Keratinocyte (primary cell): ENCODE results near the gene APOBEC3C. TPM values are rescaled to one million over a fixed set of nuclear protein-coding genes. Genes with fewer than 3 reads are reported as not detected.
"Not testable (repeated sequence)": the region's sequence is repeated elsewhere in the genome, so short reads cannot be mapped to it uniquely, and the experiment has no call there.

Experiments
- DNase-seq: peaks from one replicate; pipeline ENCODE4 v3.0.0-alpha.2; 2011; ENCODE audit warnings: low read depth, missing footprints, low spot score
- FAIRE-seq: peaks from 2 replicates; lab custom pipeline; 2011; peaks lifted over from hg19 to GRCh38; lab: Jason Lieb, UNC
- H2AFZ ChIP-seq: 2 replicates; pipeline ENCODE4 v1.6.0; 2012; ENCODE audit warnings: low read length, control low read depth, inconsistent platforms; ENCODE audit not compliant: control insufficient read depth
- H3K27ac ChIP-seq: 2 replicates; pipeline ENCODE4 v1.5.1; 2011; ENCODE audit warnings: low read length; ENCODE audit not compliant: control insufficient read depth, insufficient read depth
- H3K27me3 ChIP-seq: 3 replicates; pipeline ENCODE4 v1.6.0; 2011; ENCODE audit warnings: low read length; ENCODE audit not compliant: control insufficient read depth, insufficient read depth; ENCODE audit errors: extremely low read depth
- H3K36me3 ChIP-seq, 2 experiments: 2 replicates in 1 of 2; 3 replicates in 1 of 2; pipeline ENCODE4 v1.5.1; 2011; ENCODE audit warnings: low read length in 2 of 2, mild to moderate bottlenecking in 1 of 2; ENCODE audit not compliant: control insufficient read depth in 2 of 2, insufficient read depth in 2 of 2; ENCODE audit errors: extremely low read depth in 1 of 2
- H3K4me1 ChIP-seq: 3 replicates; pipeline ENCODE4 v1.5.1; 2011; ENCODE audit warnings: low read length; ENCODE audit not compliant: control insufficient read depth, insufficient read depth; ENCODE audit errors: extremely low read depth
- H3K4me2 ChIP-seq: 3 replicates; pipeline ENCODE4 v1.6.0; 2011; ENCODE audit warnings: low read depth, low read length; ENCODE audit not compliant: control insufficient read depth, insufficient read depth; ENCODE audit errors: extremely low read depth
- H3K4me3 ChIP-seq, 3 experiments: fragments of 200-600 bp in 1 of 3; sonication (generic) in 1 of 3; 2 replicates in 2 of 3; 3 replicates in 1 of 3; pipeline ENCODE4 v1.5.1; 2011 to 2016; ENCODE audit warnings: low read length in 3 of 3, mild to moderate bottlenecking in 3 of 3, control low read depth in 2 of 3, inconsistent platforms in 1 of 3, low read depth in 1 of 3, mixed read lengths in 1 of 3, mixed run types in 1 of 3, moderate library complexity in 1 of 3; ENCODE audit not compliant: control insufficient read depth in 2 of 3, insufficient read depth in 2 of 3; ENCODE audit errors: extremely low read depth in 1 of 3
- H3K79me2 ChIP-seq: 2 replicates; pipeline ENCODE4 v1.6.0; 2012; ENCODE audit warnings: low read length; ENCODE audit not compliant: control insufficient read depth, insufficient read depth
- H3K9ac ChIP-seq: 3 replicates; pipeline ENCODE4 v1.6.0; 2011; ENCODE audit warnings: low read length; ENCODE audit not compliant: control insufficient read depth, insufficient read depth; ENCODE audit errors: extremely low read depth
- H3K9me1 ChIP-seq: 3 replicates; pipeline ENCODE4 v1.6.0; 2011; ENCODE audit warnings: low read length; ENCODE audit not compliant: control insufficient read depth, insufficient read depth; ENCODE audit errors: extremely low read depth
- H3K9me3 ChIP-seq: 2 replicates; pipeline ENCODE4 v1.5.1; 2012; ENCODE audit warnings: low read depth, low read length; ENCODE audit not compliant: control insufficient read depth
- H4K20me1 ChIP-seq: 3 replicates; pipeline ENCODE4 v1.6.0; 2011; ENCODE audit warnings: low read length; ENCODE audit not compliant: control insufficient read depth, insufficient read depth; ENCODE audit errors: extremely low read depth
- CTCF ChIP-seq, 3 experiments: IDR thresholded peaks in 1 of 3; conservative IDR thresholded peaks in 1 of 3; optimal IDR thresholded peaks in 1 of 3; 2 replicates in 2 of 3; 3 replicates in 1 of 3; pipeline versions ENCODE3 to v1.5.1; 2011; ENCODE audit warnings: low read length in 3 of 3, mild to moderate bottlenecking in 3 of 3, moderate library complexity in 2 of 3, control low read depth in 1 of 3, inconsistent platforms in 1 of 3; ENCODE audit not compliant: insufficient read depth in 2 of 3; ENCODE audit errors: extremely low read depth in 1 of 3
- EZH2 ChIP-seq: IDR thresholded peaks from one replicate; pipeline ENCODE4 v1.6.1; 2012; ENCODE audit warnings: inconsistent platforms, mild to moderate bottlenecking, low read length, moderate library complexity
- dilution Hi-C: fragments of 300-500 bp; cut with MboI; formaldehyde crosslinking; loops from one replicate; pipeline ENCODE4 v1.7.0; 2020; ENCODE audit warnings: low sequenced_read_pairs; ENCODE audit not compliant: extremely low pct_ligation_motif_present
- polyA plus RNA-seq, 5 experiments: library from polyadenylated mRNA; depleted of rRNA in 3 of 5; stranded (reverse) in 3 of 5; stranded (forward) in 1 of 5; unstranded in 1 of 5; fragments of >200 nt; gene quantifications; 1 replicate in 1 of 5; 2 replicates in 3 of 5; 3 replicates in 1 of 5; pipeline versions ENCODE4 v1.2.1 to v1.2.3, GENCODE V29; 2011 to 2012; ENCODE audit warnings: missing spikeins in 2 of 5, low read depth in 1 of 5, low replicate concordance in 1 of 5

Gene APOBEC3C
- polyA plus RNA-seq, 1 donor (not counting 4 experiments of a cell fraction or from before 2014, with no cell fraction given), result 34.7 TPM

GRCh38 chr22:38984224-38984623, 29.8 kb upstream of the APOBEC3C start:
- Histone ChIP-seq H3K4me1 (peaks cover 22% of the 10 kb centered on the region), H3K79me2 (no peaks in the 10 kb centered on the region), H3K27me3 (no peaks in the 10 kb centered on the region), H4K20me1 (no peaks in the 10 kb centered on the region), H3K4me3 (no peak overlapping the region), H3K9me3 (peaks cover 2% of the 10 kb centered on the region), H3K9me1 (no peaks in the 10 kb centered on the region), H2AFZ (no peak overlapping the region), H3K27ac (peak overlapping the region; percentile 86), H3K4me2 (no peak overlapping the region), H3K9ac (peak overlapping the region; percentile 50), H3K36me3 (no peaks in the 10 kb centered on the region)
- FAIRE-seq (peak; percentile 51), DNase-seq (no peak)
- no peak for TF ChIP-seq CTCF (optimal IDR thresholded peaks at IDR 0.05 in 1 of 3, IDR thresholded peaks at IDR 0.05 in 1 of 3, conservative IDR thresholded peaks at IDR 0.05 in 1 of 3; ENCODE audit: extremely low read depth in 1 of 3, insufficient read depth in 2 of 3, low read length in 3 of 3)
- TF ChIP-seq EZH2, result no peak
- dilution Hi-C loops, result no loop called here

- H3K36me3 ChIP-seq, H3K4me2 ChIP-seq, H4K20me1 ChIP-seq, H3K4me3 ChIP-seq, H3K9me3 ChIP-seq, H2AFZ ChIP-seq, H3K9me1 ChIP-seq, H3K27me3 ChIP-seq, H3K79me2 ChIP-seq, dilution Hi-C loops: not testable (repeated sequence)
- H3K4me1 ChIP-seq, result peaks cover 22% of the 10 kb centered on the region
- FAIRE-seq (peak; percentile 92), DNase-seq (peak; percentile 77)
- peak overlapping the region; percentile 86 for H3K27ac ChIP-seq
- peak overlapping the region; percentile 50 for H3K9ac ChIP-seq
Observed at GRCh38 chr22:38984784-38985757, 29.0 kb upstream of the APOBEC3C start.
